HFFc6 (cell line): ENCODE measurements around the gene CCDC106. TPM values are rescaled to one million over a fixed set of nuclear protein-coding genes. Genes with fewer than 3 reads are reported as not detected.

Source experiments
- DNase-seq: peaks from one replicate; pipeline ENCODE4 v3.0.0-alpha.2; 2018
- H3K27ac Mint-ChIP-seq: 2 replicates; pipeline ENCODE4 v1.8.0; 2020; ENCODE audit warnings: mild to moderate bottlenecking, mixed read lengths
- H3K27me3 Mint-ChIP-seq: 2 replicates; pipeline ENCODE4 v1.8.0; 2021; ENCODE audit warnings: mild to moderate bottlenecking, moderate library complexity, mixed read lengths; ENCODE audit not compliant: insufficient read depth
- H3K36me3 Mint-ChIP-seq: 2 replicates; pipeline ENCODE4 v1.8.0; 2021; ENCODE audit warnings: low read depth, mixed read lengths
- H3K4me1 Mint-ChIP-seq: 2 replicates; pipeline ENCODE4 v1.8.0; 2020; ENCODE audit warnings: low read depth, mixed read lengths
- H3K4me3 Mint-ChIP-seq: 2 replicates; pipeline ENCODE4 v1.8.0; 2020; ENCODE audit warnings: mild to moderate bottlenecking, moderate library complexity, mixed read lengths
- H3K9me3 Mint-ChIP-seq: 2 replicates; pipeline ENCODE4 v1.8.0; 2020; ENCODE audit warnings: mild to moderate bottlenecking, mixed read lengths
- CTCF ChIP-seq: fragments of 200-600 bp; sonication (generic); IDR thresholded peaks from 2 replicates; pipeline ENCODE4 v1.5.0; 2021; ENCODE audit warnings: antibody characterized with exemption, mild to moderate bottlenecking
- total RNA-seq, 6 experiments: library from RNA; stranded (reverse); fragmentation: NEBNext Ultra II Directional; extraction: Animal tissue kit (Norgen Biotek cat#: 25700); gene quantifications; 2 replicates in 1 of 6; 3 replicates in 5 of 6; pipeline ENCODE4 v1.2.3, GENCODE V29; 2021

The CCDC106 gene
- total RNA-seq, 6 experiments from 2014 or later: 12.9 to 17.4 (median 14.0) TPM

GRCh38 chr19:55669418-55670279, 21.6 kb downstream of the CCDC106 start:
- H3K27ac Mint-ChIP-seq: no peak overlapping the region
- no peak overlapping the region for H3K4me3 Mint-ChIP-seq
- peaks cover 4% of the 10 kb centered on the region; the same call in 1 of the 2 replicates for H3K36me3 Mint-ChIP-seq

GRCh38 chr19:55670280-55671053, 22.5 kb downstream of the CCDC106 start:
- Mint-ChIP-seq H3K4me3 (no peak overlapping the region), H3K27ac (peak overlapping the region; percentile 3), H3K27me3 (peaks cover 3% of the 10 kb centered on the region), H3K9me3 (no peaks in the 10 kb centered on the region), H3K36me3 (peaks cover 6% of the 10 kb centered on the region), H3K4me1 (peaks cover 38% of the 10 kb centered on the region)
- TF ChIP-seq CTCF: no peak
- DNase-seq: no peak

More at GRCh38 chr19:55669418-55670279, 21.6 kb downstream of the CCDC106 start:
- DNase-seq: no peak
- TF ChIP-seq CTCF: no peak
- Mint-ChIP-seq H3K9me3 (no peaks in the 10 kb centered on the region), H3K4me1 (peaks cover 38% of the 10 kb centered on the region), H3K27me3 (peaks cover 1% of the 10 kb centered on the region)

DNA sequence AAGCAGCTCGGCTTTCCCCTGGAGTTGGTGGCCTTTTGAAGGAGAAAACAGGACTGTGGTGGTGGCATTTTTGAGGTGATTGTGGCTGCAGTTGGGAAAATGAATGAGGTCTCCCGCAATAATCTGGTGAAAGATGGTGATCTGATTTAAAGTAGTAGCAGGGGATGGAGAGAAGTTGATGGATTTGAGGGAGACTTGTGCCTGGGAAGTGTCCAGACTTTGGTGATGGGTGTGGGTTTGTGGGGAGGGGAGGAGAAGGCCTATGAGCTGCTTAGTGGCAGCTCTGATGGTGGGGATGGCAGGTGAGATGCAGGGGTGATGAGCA, 23.0 kb downstream of the CCDC106 start:
- DNase-seq: no peak
- H3K9me3 Mint-ChIP-seq: no peaks in the 10 kb centered on the region
- peaks cover 7% of the 10 kb centered on the region for H3K27me3 Mint-ChIP-seq
- TF ChIP-seq CTCF: no peak
- no peak overlapping the region for H3K4me3 Mint-ChIP-seq
- peaks cover 9% of the 10 kb centered on the region for H3K36me3 Mint-ChIP-seq
- peak overlapping the region; percentile 3; the same call in 1 of the 2 replicates for H3K27ac Mint-ChIP-seq
- peaks cover 39% of the 10 kb centered on the region for H3K4me1 Mint-ChIP-seq

- H3K27me3 Mint-ChIP-seq: peaks cover 7% of the 10 kb centered on the region
- peak overlapping the region; percentile 54 for H3K4me3 Mint-ChIP-seq
- H3K36me3 Mint-ChIP-seq: peaks cover 14% of the 10 kb centered on the region
- no peaks in the 10 kb centered on the region for H3K9me3 Mint-ChIP-seq
- peak overlapping the region; percentile 66 for H3K27ac Mint-ChIP-seq
- DNase-seq: no peak
- TF ChIP-seq CTCF: no peak
- peaks cover 53% of the 10 kb centered on the region for H3K4me1 Mint-ChIP-seq
Measured at GRCh38 chr19:55672418-55672817, 24.4 kb downstream of the CCDC106 start.

GRCh38 chr19:55673465-55673864, 25.5 kb downstream of the CCDC106 start:
- Mint-ChIP-seq H3K4me1 (peaks cover 61% of the 10 kb centered on the region), H3K4me3 (peak overlapping the region; percentile 11), H3K27ac (peak overlapping the region; percentile 68), H3K27me3 (peaks cover 7% of the 10 kb centered on the region), H3K36me3 (peaks cover 22% of the 10 kb centered on the region), H3K9me3 (no peaks in the 10 kb centered on the region)
- no peak for TF ChIP-seq CTCF
- DNase-seq: no peak
